Liver (tissue), 3 donors: ENCODE results near the gene RGL1.

ENCODE experiments used
- ATF3 ChIP-seq: IDR thresholded peaks from 2 replicates; pipeline ENCODE4 v1.6.1; 2016; ENCODE audit warnings: antibody characterized with exemption
- CTCF ChIP-seq: fragments of 150-350 bp; IDR thresholded peaks from 2 replicates; pipeline ENCODE4 v1.5.1; 2017; ENCODE audit warnings: improper control_type of control experiment, low read depth, low read length; ENCODE audit not compliant: missing input control
- EGR1 ChIP-seq, 2 donors: IDR thresholded peaks; 2 replicates each; pipeline ENCODE4 v1.6.1; 2016 to 2018; ENCODE audit warnings: antibody characterized with exemption in 2 of 2, low read depth in 2 of 2
- FOXA1 ChIP-seq: IDR thresholded peaks from 2 replicates; pipeline ENCODE4 v1.6.1; 2016; ENCODE audit warnings: antibody characterized with exemption
- GABPA ChIP-seq, 2 donors: IDR thresholded peaks in 1 of 2; conservative IDR thresholded peaks in 1 of 2; 2 replicates each; pipeline ENCODE4 v1.6.1; 2016; ENCODE audit warnings: antibody characterized with exemption in 2 of 2, mild to moderate bottlenecking in 1 of 2, moderate library complexity in 1 of 2
- JUND ChIP-seq, 2 donors: IDR thresholded peaks; 2 replicates each; pipeline ENCODE4 v1.6.1; 2016; ENCODE audit warnings: antibody characterized with exemption in 2 of 2
- MAX ChIP-seq: IDR thresholded peaks from 2 replicates; pipeline ENCODE4 v1.6.1; 2016; ENCODE audit warnings: antibody characterized with exemption
- RAD21 ChIP-seq, 2 donors: IDR thresholded peaks; 2 replicates each; pipeline ENCODE4 v1.6.1; 2016; ENCODE audit warnings: antibody characterized with exemption in 2 of 2, mild to moderate bottlenecking in 2 of 2
- REST ChIP-seq: IDR thresholded peaks from 2 replicates; pipeline ENCODE4 v1.6.1; 2016; ENCODE audit warnings: antibody characterized with exemption, mild to moderate bottlenecking
- RXRA ChIP-seq, 2 donors: IDR thresholded peaks; 2 replicates each; pipeline ENCODE4 v1.6.1; 2017 to 2018; ENCODE audit warnings: antibody characterized with exemption in 2 of 2, mild to moderate bottlenecking in 1 of 2
- SP1 ChIP-seq: IDR thresholded peaks from 2 replicates; pipeline ENCODE4 v1.6.1; 2018; ENCODE audit warnings: antibody characterized with exemption, mild to moderate bottlenecking
- TAF1 ChIP-seq: conservative IDR thresholded peaks from 2 replicates; pipeline ENCODE4 v1.6.1; 2016; ENCODE audit warnings: antibody characterized with exemption, mild to moderate bottlenecking
- YY1 ChIP-seq: IDR thresholded peaks from 2 replicates; pipeline ENCODE4 v1.6.1; 2016; ENCODE audit warnings: antibody characterized with exemption, mild to moderate bottlenecking
- ZBTB33 ChIP-seq: IDR thresholded peaks from 2 replicates; pipeline ENCODE4 v1.6.1; 2016; ENCODE audit warnings: antibody characterized with exemption
- donor health status: healthy.
- donor health status: healthy.

GRCh38 chr1:183967914-183968313 is 163.0 kb downstream of the RGL1 start:
- TF ChIP-seq CTCF: no peak
- TF ChIP-seq YY1: no peak
- TF ChIP-seq ZBTB33: no peak
- TF ChIP-seq JUND (IDR thresholded peaks at IDR 0.05): no peak
- TF ChIP-seq FOXA1: no peak
- TF ChIP-seq TAF1: no peak
- no peak for TF ChIP-seq GABPA (IDR thresholded peaks at IDR 0.05 in 1 of 2, conservative IDR thresholded peaks at IDR 0.05 in 1 of 2)
- no peak for TF ChIP-seq EGR1 (IDR thresholded peaks at IDR 0.05; ENCODE audit: low read depth in 2 of 2)
- TF ChIP-seq SP1: no peak
- no peak for TF ChIP-seq REST
- TF ChIP-seq MAX: no peak
- TF ChIP-seq RXRA (IDR thresholded peaks at IDR 0.05): no peak
- TF ChIP-seq RAD21 (IDR thresholded peaks at IDR 0.05): no peak
- TF ChIP-seq ATF3: no peak
